ENCODE results near the gene UBE2I. TPM values are rescaled to one million over a fixed set of nuclear protein-coding genes. Genes with fewer than 3 reads are reported as not detected.

UBE2I gene
- total and polyA plus RNA-seq, 2 donors (not counting 1 experiment from before 2014, with no cell fraction given), result 152 to 265 TPM

GRCh38 chr16:1312467-1312816 lies 3.0 kb downstream of the UBE2I start:
- Mint-ChIP-seq H3K4me3 (peak overlapping the region; percentile 41), H3K9me3 (ENCODE audit: insufficient read depth) (no peaks in the 10 kb centered on the region), H3K27ac (peak overlapping the region; percentile 61), H3K27me3 (no peaks in the 10 kb centered on the region), H3K4me1 (peaks cover 40% of the 10 kb centered on the region)
- Histone ChIP-seq H3K36me3 (replicated peaks in 1 of 2; ENCODE audit: control extremely low read depth in 1 of 2, control insufficient read depth in 1 of 2, extremely low read depth in 1 of 2, insufficient read depth in 2 of 2, low read length in 1 of 2) (peaks cover 0 to 56% of the 10 kb centered on the region in 2 experiments), H2AFZ (ENCODE audit: insufficient read depth, low read depth, low read length, poor library complexity, severe bottlenecking) (no peak overlapping the region), H3K9me3 (ENCODE audit: control extremely low read depth in 1 of 3, control insufficient read depth in 2 of 3, insufficient read depth in 1 of 3, low read length in 2 of 3) (no peaks in the 10 kb centered on the region), H3K27ac (ENCODE audit: low read length in 2 of 2) (no peak overlapping the region), H3K4me3 (ENCODE audit: control extremely low read depth in 1 of 5, extremely low read depth in 1 of 5, insufficient read depth in 1 of 5, low read depth in 2 of 5, low read length in 4 of 5) (no peak overlapping the region), H3K4me1 (ENCODE audit: control insufficient read depth in 2 of 2, insufficient read depth in 2 of 2, low read length in 2 of 2) (peaks cover 21 to 40% of the 10 kb centered on the region in 2 donors), H4K20me1 (ENCODE audit: control insufficient read depth, insufficient read depth, low read length, poor library complexity, severe bottlenecking) (peaks cover 73% of the 10 kb centered on the region), H3K27me3 (replicated peaks in 1 of 4; ENCODE audit: control extremely low read depth in 1 of 4, control insufficient read depth in 3 of 4, insufficient read depth in 4 of 4, low read length in 3 of 4) (no peaks in the 10 kb centered on the region), H3K9ac (ENCODE audit: low read length) (peak overlapping the region; percentile 19), H3K79me2 (ENCODE audit: control insufficient read depth, insufficient read depth, low read length) (peaks cover 84% of the 10 kb centered on the region), H3K4me2 (replicated peaks; ENCODE audit: low read depth, low read length, poor library complexity, severe bottlenecking) (peak overlapping the region; percentile 87)
- intact Hi-C loops (cut with micrococcal nuclease), result no loop called here
- TF ChIP-seq CTCF (IDR thresholded peaks at IDR 0.05) (no peak), EZH2 (IDR thresholded peaks at IDR 0.05; ENCODE audit: borderline replicate concordance, insufficient read depth, low read depth, low read length, poor library complexity, severe bottlenecking) (no peak)
- ChIA-PET CTCF (interaction anchor here (0.6 to 1.4 kb wide), 2 partner anchors 11 to 18 kb away, joined by 3 to 5 read pairs; no protein-coding TSS in a partner anchor), POLR2A (interaction anchor here (0.6 kb wide), 1 partner anchor 9 kb away, joined by 3 read pairs; no protein-coding TSS in a partner anchor)
- no peak for DNase-seq
- no peak for ATAC-seq (ENCODE audit: low read depth)
- WGBS (ENCODE audit: insufficient coverage), result 79% methylated on average over 15 of the region's 16 CpGs

- peaks cover 77% of the 10 kb centered on the region for H4K20me1 ChIP-seq (ENCODE audit: control insufficient read depth, insufficient read depth, low read length, poor library complexity, severe bottlenecking)
These were observed 3.5 kb downstream of the UBE2I start for GRCh38 chr16:1312903-1313302.

More at GRCh38 chr16:1312903-1313302, 3.5 kb downstream of the UBE2I start:
- H3K9ac ChIP-seq (ENCODE audit: low read length), result no peak overlapping the region
- no peak for DNase-seq
- peak overlapping the region; percentile 61 for H3K27ac Mint-ChIP-seq
- H3K27me3 Mint-ChIP-seq, result no peaks in the 10 kb centered on the region
- 97% methylated on average over 15 of the region's 15 CpGs for WGBS (ENCODE audit: insufficient coverage)
- H3K9me3 Mint-ChIP-seq (ENCODE audit: insufficient read depth), result no peaks in the 10 kb centered on the region
- no peak for ATAC-seq (ENCODE audit: low read depth)
- peaks cover 84% of the 10 kb centered on the region for H3K79me2 ChIP-seq (ENCODE audit: control insufficient read depth, insufficient read depth, low read length)
- no peak overlapping the region for H2AFZ ChIP-seq (ENCODE audit: insufficient read depth, low read depth, low read length, poor library complexity, severe bottlenecking)
- POLR2A ChIA-PET, result interaction anchor here (0.6 to 1.2 kb wide), 2 partner anchors 9 to 30 kb away, joined by 3 read pairs; no protein-coding TSS in a partner anchor
- H3K4me3 Mint-ChIP-seq, result peak overlapping the region; percentile 41
- H3K27ac ChIP-seq (ENCODE audit: low read length in 2 of 2), result no peak overlapping the region
- no peaks in the 10 kb centered on the region for H3K27me3 ChIP-seq (replicated peaks in 1 of 4; ENCODE audit: control extremely low read depth in 1 of 4, control insufficient read depth in 3 of 4, insufficient read depth in 4 of 4, low read length in 3 of 4)
- peaks cover 40% of the 10 kb centered on the region for H3K4me1 Mint-ChIP-seq
- intact Hi-C loops (cut with micrococcal nuclease), result no loop called here
- TF ChIP-seq CTCF (IDR thresholded peaks at IDR 0.05), result no peak
- TF ChIP-seq EZH2 (IDR thresholded peaks at IDR 0.05; ENCODE audit: borderline replicate concordance, insufficient read depth, low read depth, low read length, poor library complexity, severe bottlenecking), result no peak
- no peaks in the 10 kb centered on the region for H3K9me3 ChIP-seq (ENCODE audit: control extremely low read depth in 1 of 3, control insufficient read depth in 2 of 3, insufficient read depth in 1 of 3, low read length in 2 of 3)
- peak overlapping the region; percentile 87 for H3K4me2 ChIP-seq (replicated peaks; ENCODE audit: low read depth, low read length, poor library complexity, severe bottlenecking)
- H3K4me1 ChIP-seq (ENCODE audit: control insufficient read depth in 2 of 2, insufficient read depth in 2 of 2, low read length in 2 of 2), result peaks cover 21 to 40% of the 10 kb centered on the region in 2 donors
- CTCF ChIA-PET, result interaction anchor here (0.6 to 1.4 kb wide), 3 partner anchors 11 to 30 kb away, joined by 3 to 5 read pairs (median 3); no protein-coding TSS in a partner anchor
- peaks cover 0 to 61% of the 10 kb centered on the region in 2 experiments for H3K36me3 ChIP-seq (replicated peaks in 1 of 2; ENCODE audit: control extremely low read depth in 1 of 2, control insufficient read depth in 1 of 2, extremely low read depth in 1 of 2, insufficient read depth in 2 of 2, low read length in 1 of 2)
- no peak overlapping the region for H3K4me3 ChIP-seq (ENCODE audit: control extremely low read depth in 1 of 5, extremely low read depth in 1 of 5, insufficient read depth in 1 of 5, low read depth in 2 of 5, low read length in 4 of 5)

Measured in B cell (primary cell).